HepG2 (cell line): ENCODE data around the gene SMOC1. TPM values are rescaled to one million over a fixed set of nuclear protein-coding genes. Genes with fewer than 3 reads are reported as not detected.

Experiments used
- FOSL2 ChIP-seq: sonication (generic); formaldehyde crosslinking; IDR thresholded peaks from 2 replicates; pipeline ENCODE4 v1.4.0; 2020; ENCODE audit warnings: missing genetic modification reagents
- GATAD2A ChIP-seq: IDR thresholded peaks from 2 replicates; pipeline ENCODE4 v1.6.1; 2016
- HNF4G ChIP-seq, 2 experiments: sonication (generic) in 1 of 2; formaldehyde crosslinking in 1 of 2; IDR thresholded peaks; 2 replicates each; pipeline versions ENCODE4 v1.4.0 to v1.6.1; 2011 to 2020; ENCODE audit warnings: borderline replicate concordance in 2 of 2, low read depth in 2 of 2, mild to moderate bottlenecking in 2 of 2, low read length in 1 of 2, missing genetic modification reagents in 1 of 2, moderate library complexity in 1 of 2
- LCORL ChIP-seq, 2 experiments: fragments of 450-650 bp in 1 of 2; sonication (generic) in 1 of 2; formaldehyde crosslinking in 1 of 2; IDR thresholded peaks; 2 replicates each; pipeline versions ENCODE4 v1.5.0 to v1.6.1; 2017 to 2020; ENCODE audit warnings: antibody characterized with exemption in 1 of 2, missing genetic modification reagents in 1 of 2
- MAFK ChIP-seq, 2 experiments: IDR thresholded peaks in 1 of 2; conservative IDR thresholded peaks in 1 of 2; 2 replicates each; pipeline ENCODE4 v1.6.1; 2011; ENCODE audit warnings: improper control_type of control experiment in 2 of 2, low read length in 2 of 2
- MED1 ChIP-seq: sonication (generic); formaldehyde crosslinking; IDR thresholded peaks from 2 replicates; pipeline ENCODE4 v1.4.0; 2020; ENCODE audit warnings: missing genetic modification reagents
- NCOR1 ChIP-seq: fragments of 200-600 bp; sonication (generic); IDR thresholded peaks from 2 replicates; pipeline ENCODE4 v1.7.0; 2017; ENCODE audit warnings: antibody characterized with exemption, low read length, borderline replicate concordance
- PHF21A ChIP-seq: sonication (generic); formaldehyde crosslinking; IDR thresholded peaks from 2 replicates; pipeline ENCODE4 v1.5.0; 2020; ENCODE audit warnings: mild to moderate bottlenecking, missing genetic modification reagents
- SIX1 ChIP-seq: sonication (generic); formaldehyde crosslinking; IDR thresholded peaks from 2 replicates; pipeline ENCODE4 v1.4.0; 2020; ENCODE audit warnings: missing genetic modification reagents, borderline replicate concordance
- SIX4 ChIP-seq: sonication (generic); formaldehyde crosslinking; IDR thresholded peaks from 2 replicates; pipeline ENCODE4 v1.4.0; 2020; ENCODE audit warnings: missing genetic modification reagents
- ZBTB7B ChIP-seq: sonication (generic); formaldehyde crosslinking; IDR thresholded peaks from 2 replicates; pipeline ENCODE4 v1.4.0; 2020; ENCODE audit warnings: missing genetic modification reagents
- ZMYM4 ChIP-seq: sonication (generic); formaldehyde crosslinking; IDR thresholded peaks from 2 replicates; pipeline ENCODE4 v1.8.1; 2023; ENCODE audit warnings: mild to moderate bottlenecking, missing genetic modification reagents
- ZNF235 ChIP-seq: sonication (generic); formaldehyde crosslinking; IDR thresholded peaks from 2 replicates; pipeline ENCODE4 v1.8.1; 2023; ENCODE audit warnings: mild to moderate bottlenecking, missing genetic modification reagents, borderline replicate concordance
- polyA plus RNA-seq, 8 experiments: library from polyadenylated mRNA; depleted of rRNA in 3 of 8; stranded (reverse) in 7 of 8; unstranded in 1 of 8; fragments of >200 nt; fragmentation: Illumina TruSeq in 4 of 8; extraction: Trizol in 4 of 8; gene quantifications; 2 replicates each; pipeline versions ENCODE4 v1.2.1 to v1.2.3, GENCODE V29; 2011 to 2016; ENCODE audit warnings: low read depth in 4 of 8, missing spikeins in 1 of 8, mixed read lengths in 1 of 8; ENCODE audit not compliant: insufficient read depth in 1 of 8
- total RNA-seq, 5 experiments: library from RNA; depleted of rRNA; stranded (reverse); fragments of >200 nt; fragmentation: Illumina TruSeq; extraction: Trizol; gene quantifications; 2 replicates each; pipeline ENCODE4 v1.2.3, GENCODE V29; 2016; ENCODE audit warnings: low read depth in 1 of 5
- TF ChIP-seq, protein P1 (sequence below): sonication (generic); formaldehyde crosslinking; conservative IDR thresholded peaks from 2 replicates; pipeline ENCODE4 v1.4.0; 2020; ENCODE audit warnings: mild to moderate bottlenecking, missing genetic modification reagents, moderate library complexity
- TF ChIP-seq, protein P2 (sequence below): sonication (generic); formaldehyde crosslinking; IDR thresholded peaks from 2 replicates; pipeline ENCODE4 v1.9.0; 2021; ENCODE audit warnings: missing genetic modification reagents, mild to moderate bottlenecking, borderline replicate concordance
- TF ChIP-seq, protein P3 (sequence below): IDR thresholded peaks from 2 replicates; pipeline ENCODE4 v1.4.0; 2020; ENCODE audit warnings: mild to moderate bottlenecking, missing genetic modification reagents
- TF ChIP-seq, protein P4 (sequence below): sonication (generic); formaldehyde crosslinking; IDR thresholded peaks from 2 replicates; pipeline ENCODE4 v1.4.0; 2020; ENCODE audit warnings: missing genetic modification reagents

Gene SMOC1
- total and polyA plus RNA-seq, 2 of the 13 experiments (the other 11 are each of a cell fraction or from before 2014, with no cell fraction given): 17.8 to 35.6 TPM

DNA sequence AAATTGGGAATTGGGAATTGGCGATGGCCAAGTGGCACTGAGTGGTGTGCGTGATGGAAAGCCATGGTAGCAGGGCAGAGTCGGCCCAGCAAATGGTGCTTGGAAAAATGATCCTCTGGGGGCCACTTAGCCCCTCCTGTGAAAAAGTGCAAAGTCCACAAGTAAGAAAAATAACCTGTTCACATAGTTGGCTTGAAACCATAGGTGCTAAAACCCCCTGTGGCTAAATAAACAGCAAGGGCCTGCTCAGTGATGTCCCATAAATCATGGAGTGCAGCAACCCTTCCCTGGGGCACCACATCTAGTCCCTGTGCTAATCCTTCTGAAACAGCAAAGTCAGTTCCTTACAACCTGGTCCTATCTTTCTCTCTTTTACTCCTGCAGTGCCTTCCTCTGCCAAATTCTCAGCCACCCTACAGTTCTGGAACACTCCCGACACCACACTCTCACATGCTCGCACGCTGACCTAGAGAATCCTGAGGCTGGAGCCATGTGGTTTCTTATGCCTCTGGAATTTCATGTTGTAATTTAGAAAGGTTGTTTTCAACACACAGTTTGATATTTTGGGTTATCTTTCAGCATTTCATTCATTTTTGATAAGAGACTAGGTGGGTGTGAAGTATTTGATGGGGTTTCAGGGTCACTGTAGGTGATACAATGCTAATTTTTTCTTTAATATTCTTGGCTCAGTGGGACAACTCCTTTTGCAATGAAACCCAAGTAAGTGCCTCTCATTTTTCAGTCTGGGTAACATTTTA is 123.6 kb downstream of the SMOC1 start (continued):
- TF ChIP-seq GATAD2A: peak; percentile 14; the same call in 1 of the 2 replicates
- peak; percentile 51; the same call in 1 of the 2 replicates for TF ChIP-seq SIX1
- TF ChIP-seq, protein P1, sequence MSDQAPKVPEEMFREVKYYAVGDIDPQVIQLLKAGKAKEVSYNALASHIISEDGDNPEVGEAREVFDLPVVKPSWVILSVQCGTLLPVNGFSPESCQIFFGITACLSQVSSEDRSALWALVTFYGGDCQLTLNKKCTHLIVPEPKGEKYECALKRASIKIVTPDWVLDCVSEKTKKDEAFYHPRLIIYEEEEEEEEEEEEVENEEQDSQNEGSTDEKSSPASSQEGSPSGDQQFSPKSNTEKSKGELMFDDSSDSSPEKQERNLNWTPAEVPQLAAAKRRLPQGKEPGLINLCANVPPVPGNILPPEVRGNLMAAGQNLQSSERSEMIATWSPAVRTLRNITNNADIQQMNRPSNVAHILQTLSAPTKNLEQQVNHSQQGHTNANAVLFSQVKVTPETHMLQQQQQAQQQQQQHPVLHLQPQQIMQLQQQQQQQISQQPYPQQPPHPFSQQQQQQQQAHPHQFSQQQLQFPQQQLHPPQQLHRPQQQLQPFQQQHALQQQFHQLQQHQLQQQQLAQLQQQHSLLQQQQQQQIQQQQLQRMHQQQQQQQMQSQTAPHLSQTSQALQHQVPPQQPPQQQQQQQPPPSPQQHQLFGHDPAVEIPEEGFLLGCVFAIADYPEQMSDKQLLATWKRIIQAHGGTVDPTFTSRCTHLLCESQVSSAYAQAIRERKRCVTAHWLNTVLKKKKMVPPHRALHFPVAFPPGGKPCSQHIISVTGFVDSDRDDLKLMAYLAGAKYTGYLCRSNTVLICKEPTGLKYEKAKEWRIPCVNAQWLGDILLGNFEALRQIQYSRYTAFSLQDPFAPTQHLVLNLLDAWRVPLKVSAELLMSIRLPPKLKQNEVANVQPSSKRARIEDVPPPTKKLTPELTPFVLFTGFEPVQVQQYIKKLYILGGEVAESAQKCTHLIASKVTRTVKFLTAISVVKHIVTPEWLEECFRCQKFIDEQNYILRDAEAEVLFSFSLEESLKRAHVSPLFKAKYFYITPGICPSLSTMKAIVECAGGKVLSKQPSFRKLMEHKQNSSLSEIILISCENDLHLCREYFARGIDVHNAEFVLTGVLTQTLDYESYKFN: peak; percentile 77
- peak; percentile 52; the same call in 1 of the 2 replicates for TF ChIP-seq ZMYM4 (CRISPR knock-in tag)
- peak; percentile 60; the same call in 1 of the 2 replicates for TF ChIP-seq PHF21A (CRISPR knock-in tag)
- peak; percentile 31 for TF ChIP-seq HNF4G (IDR thresholded peaks at IDR 0.05; ENCODE audit: borderline replicate concordance, low read depth, low read length)
- TF ChIP-seq HNF4G (CRISPR knock-in tag; IDR thresholded peaks at IDR 0.05; ENCODE audit: borderline replicate concordance, low read depth): no peak
- TF ChIP-seq MED1 (CRISPR knock-in tag): peak; percentile 12; the same call in 1 of the 2 replicates
- TF ChIP-seq SIX4 (CRISPR knock-in tag): peak; percentile 48; the same call in 1 of the 2 replicates
- TF ChIP-seq, protein P2, sequence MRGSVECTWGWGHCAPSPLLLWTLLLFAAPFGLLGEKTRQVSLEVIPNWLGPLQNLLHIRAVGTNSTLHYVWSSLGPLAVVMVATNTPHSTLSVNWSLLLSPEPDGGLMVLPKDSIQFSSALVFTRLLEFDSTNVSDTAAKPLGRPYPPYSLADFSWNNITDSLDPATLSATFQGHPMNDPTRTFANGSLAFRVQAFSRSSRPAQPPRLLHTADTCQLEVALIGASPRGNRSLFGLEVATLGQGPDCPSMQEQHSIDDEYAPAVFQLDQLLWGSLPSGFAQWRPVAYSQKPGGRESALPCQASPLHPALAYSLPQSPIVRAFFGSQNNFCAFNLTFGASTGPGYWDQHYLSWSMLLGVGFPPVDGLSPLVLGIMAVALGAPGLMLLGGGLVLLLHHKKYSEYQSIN (CRISPR knock-in tag): no peak
- peak; percentile 33; the same call in 1 of the 2 replicates for TF ChIP-seq FOSL2 (CRISPR knock-in tag)
- TF ChIP-seq, protein P3, sequence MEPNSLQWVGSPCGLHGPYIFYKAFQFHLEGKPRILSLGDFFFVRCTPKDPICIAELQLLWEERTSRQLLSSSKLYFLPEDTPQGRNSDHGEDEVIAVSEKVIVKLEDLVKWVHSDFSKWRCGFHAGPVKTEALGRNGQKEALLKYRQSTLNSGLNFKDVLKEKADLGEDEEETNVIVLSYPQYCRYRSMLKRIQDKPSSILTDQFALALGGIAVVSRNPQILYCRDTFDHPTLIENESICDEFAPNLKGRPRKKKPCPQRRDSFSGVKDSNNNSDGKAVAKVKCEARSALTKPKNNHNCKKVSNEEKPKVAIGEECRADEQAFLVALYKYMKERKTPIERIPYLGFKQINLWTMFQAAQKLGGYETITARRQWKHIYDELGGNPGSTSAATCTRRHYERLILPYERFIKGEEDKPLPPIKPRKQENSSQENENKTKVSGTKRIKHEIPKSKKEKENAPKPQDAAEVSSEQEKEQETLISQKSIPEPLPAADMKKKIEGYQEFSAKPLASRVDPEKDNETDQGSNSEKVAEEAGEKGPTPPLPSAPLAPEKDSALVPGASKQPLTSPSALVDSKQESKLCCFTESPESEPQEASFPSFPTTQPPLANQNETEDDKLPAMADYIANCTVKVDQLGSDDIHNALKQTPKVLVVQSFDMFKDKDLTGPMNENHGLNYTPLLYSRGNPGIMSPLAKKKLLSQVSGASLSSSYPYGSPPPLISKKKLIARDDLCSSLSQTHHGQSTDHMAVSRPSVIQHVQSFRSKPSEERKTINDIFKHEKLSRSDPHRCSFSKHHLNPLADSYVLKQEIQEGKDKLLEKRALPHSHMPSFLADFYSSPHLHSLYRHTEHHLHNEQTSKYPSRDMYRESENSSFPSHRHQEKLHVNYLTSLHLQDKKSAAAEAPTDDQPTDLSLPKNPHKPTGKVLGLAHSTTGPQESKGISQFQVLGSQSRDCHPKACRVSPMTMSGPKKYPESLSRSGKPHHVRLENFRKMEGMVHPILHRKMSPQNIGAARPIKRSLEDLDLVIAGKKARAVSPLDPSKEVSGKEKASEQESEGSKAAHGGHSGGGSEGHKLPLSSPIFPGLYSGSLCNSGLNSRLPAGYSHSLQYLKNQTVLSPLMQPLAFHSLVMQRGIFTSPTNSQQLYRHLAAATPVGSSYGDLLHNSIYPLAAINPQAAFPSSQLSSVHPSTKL (CRISPR knock-in tag): peak; percentile 57; the same call in 1 of the 2 replicates
- TF ChIP-seq LCORL (IDR thresholded peaks at IDR 0.05): no peak
- TF ChIP-seq LCORL (CRISPR knock-in tag; IDR thresholded peaks at IDR 0.05): peak; percentile 43; the same call in 1 of the 2 replicates
- TF ChIP-seq ZNF235: no peak
- TF ChIP-seq MAFK (conservative IDR thresholded peaks at IDR 0.05 in 1 of 2, IDR thresholded peaks at IDR 0.05 in 1 of 2; ENCODE audit: low read length in 2 of 2): no peak
- TF ChIP-seq ZBTB7B: peak; percentile 55; the same call in 1 of the 2 replicates
- TF ChIP-seq, protein P4, sequence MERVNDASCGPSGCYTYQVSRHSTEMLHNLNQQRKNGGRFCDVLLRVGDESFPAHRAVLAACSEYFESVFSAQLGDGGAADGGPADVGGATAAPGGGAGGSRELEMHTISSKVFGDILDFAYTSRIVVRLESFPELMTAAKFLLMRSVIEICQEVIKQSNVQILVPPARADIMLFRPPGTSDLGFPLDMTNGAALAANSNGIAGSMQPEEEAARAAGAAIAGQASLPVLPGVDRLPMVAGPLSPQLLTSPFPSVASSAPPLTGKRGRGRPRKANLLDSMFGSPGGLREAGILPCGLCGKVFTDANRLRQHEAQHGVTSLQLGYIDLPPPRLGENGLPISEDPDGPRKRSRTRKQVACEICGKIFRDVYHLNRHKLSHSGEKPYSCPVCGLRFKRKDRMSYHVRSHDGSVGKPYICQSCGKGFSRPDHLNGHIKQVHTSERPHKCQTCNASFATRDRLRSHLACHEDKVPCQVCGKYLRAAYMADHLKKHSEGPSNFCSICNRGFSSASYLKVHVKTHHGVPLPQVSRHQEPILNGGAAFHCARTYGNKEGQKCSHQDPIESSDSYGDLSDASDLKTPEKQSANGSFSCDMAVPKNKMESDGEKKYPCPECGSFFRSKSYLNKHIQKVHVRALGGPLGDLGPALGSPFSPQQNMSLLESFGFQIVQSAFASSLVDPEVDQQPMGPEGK: peak; percentile 98
- TF ChIP-seq NCOR1: peak; percentile 33; the same call in 1 of the 2 replicates
